Measurements from ENCODE around the gene IL22RA2. TPM values are rescaled to one million over a fixed set of nuclear protein-coding genes. Genes with fewer than 3 reads are reported as not detected.

The IL22RA2 gene
- total RNA-seq, 1 experiment from 2014 or later: not detected

GRCh38 chr6:137133122-137133521 lies 40.3 kb downstream of the IL22RA2 start:
- H3K27me3 ChIP-seq (ENCODE audit: insufficient read depth, low read length): no peaks in the 10 kb centered on the region
- no peak overlapping the region for H3K27ac ChIP-seq (ENCODE audit: insufficient read length, low read depth, low read length)
- no peak overlapping the region for H3K4me2 ChIP-seq (ENCODE audit: insufficient read depth, insufficient read length, low read length)
- no peak overlapping the region for H2BK120ac ChIP-seq (ENCODE audit: low read depth, low read length, poor library complexity, severe bottlenecking)
- H3K9ac ChIP-seq (ENCODE audit: extremely low read depth, insufficient read length, low read length): no peak overlapping the region
- no peak overlapping the region for H2BK15ac ChIP-seq (ENCODE audit: low read depth, low read length)
- no peaks in the 10 kb centered on the region for H3K23me2 ChIP-seq (ENCODE audit: insufficient read length, low read depth, low read length, poor library complexity, severe bottlenecking)
- H3K79me1 ChIP-seq (ENCODE audit: insufficient read depth, low read depth, low read length, poor library complexity, severe bottlenecking): no peaks in the 10 kb centered on the region
- no peaks in the 10 kb centered on the region for H3K79me2 ChIP-seq (ENCODE audit: insufficient read depth, low read length)
- no peak overlapping the region for H3K18ac ChIP-seq (ENCODE audit: insufficient read length, low read depth, low read length)
- TF ChIP-seq CTCF (conservative IDR thresholded peaks at IDR 0.05): peak; percentile 48; the same call in 2 of the 3 replicates
- Mint-ChIP-seq H3K27me3 (ENCODE audit: low read depth) (no peaks in the 10 kb centered on the region), H3K27ac (no peak overlapping the region), H3K9me3 (peaks cover 10 to 15% of the 10 kb centered on the region in 2 experiments; a peak in 4 of 5 replicates), H3K4me1 (no peaks in the 10 kb centered on the region), H3K36me3 (ENCODE audit: insufficient read depth in 1 of 3, low read depth in 3 of 3) (peaks cover 0 to 11% (median 6%) of the 10 kb centered on the region in 3 experiments; a peak in 3 of 7 replicates), H3K4me3 (no peak overlapping the region; a peak in 1 of 5 replicates)
- H3K56ac ChIP-seq (ENCODE audit: insufficient read length, low read depth, low read length): no peak overlapping the region
- no peak overlapping the region for H3K14ac ChIP-seq (ENCODE audit: insufficient read depth, low read length)
- no peaks in the 10 kb centered on the region for H3K9me3 ChIP-seq (ENCODE audit: control insufficient read depth, low read depth, low read length)
- WGBS (ENCODE audit: extremely low coverage, insufficient read length, low lambda C conversion rate): no CpG with 5 or more reads among the region's 3 CpGs
- no peaks in the 10 kb centered on the region for H4K20me1 ChIP-seq (ENCODE audit: control insufficient read depth, insufficient read depth, insufficient read length)
- no peak overlapping the region for H2AFZ ChIP-seq (ENCODE audit: low read length)
- no peak overlapping the region for H3K4ac ChIP-seq (ENCODE audit: low read depth, low read length)
- H4K5ac ChIP-seq (ENCODE audit: insufficient read length, low read depth, low read length): no peak overlapping the region
- H4K91ac ChIP-seq (ENCODE audit: insufficient read length, low read depth, low read length): no peak overlapping the region
- no peak overlapping the region for H3T11ph ChIP-seq (ENCODE audit: low read length)
- H2BK12ac ChIP-seq (ENCODE audit: insufficient read length, low read depth, low read length): no peak overlapping the region
- no peak overlapping the region for H3K23ac ChIP-seq (ENCODE audit: insufficient read length, low read depth, low read length)
- H3K4me1 ChIP-seq (ENCODE audit: insufficient read depth, low read length): no peaks in the 10 kb centered on the region
- H2BK20ac ChIP-seq (ENCODE audit: low read depth, low read length, poor library complexity, severe bottlenecking): no peak overlapping the region
- H2BK5ac ChIP-seq (ENCODE audit: insufficient read length, low read length): no peak overlapping the region
- no peak overlapping the region for H4K8ac ChIP-seq (replicated peaks; ENCODE audit: insufficient read length, low read depth, low read length)
- peak; percentile 61 for DNase-seq
- no peak overlapping the region for H2AK5ac ChIP-seq (ENCODE audit: insufficient read length, low read length)
